Spinal cord (tissue), 10 donors: ENCODE measurements around the gene ICAM1. TPM values are rescaled to one million over a fixed set of nuclear protein-coding genes. Genes with fewer than 3 reads are reported as not detected.
"Not testable (repeated sequence)": the region's sequence is repeated elsewhere in the genome, so short reads cannot be mapped to it uniquely, and the experiment has no call there.

ENCODE experiments used
- DNase-seq, 6 donors: peaks; one replicate each; pipeline versions ENCODE4 v3.0.0 to v3.0.0-alpha.2; 2013 to 2015; ENCODE audit warnings: low spot score in 6 of 6, low read depth in 4 of 6
- H3K27ac ChIP-seq: one replicate; pipeline ENCODE4 v1.5.1; 2013; ENCODE audit warnings: low read depth, low read length, control low read depth
- H3K27me3 ChIP-seq: one replicate; pipeline ENCODE4 v1.6.1; 2013; ENCODE audit warnings: low read length; ENCODE audit not compliant: control insufficient read depth, insufficient read depth
- H3K36me3 ChIP-seq: one replicate; pipeline ENCODE4 v1.6.1; 2013; ENCODE audit warnings: low read length; ENCODE audit not compliant: control insufficient read depth, insufficient read depth
- H3K4me1 ChIP-seq: one replicate; pipeline ENCODE4 v1.6.1; 2013; ENCODE audit warnings: low read length; ENCODE audit not compliant: control insufficient read depth, insufficient read depth
- H3K4me3 ChIP-seq: one replicate; pipeline ENCODE4 v1.5.1; 2013; ENCODE audit warnings: low read depth, low read length, control low read depth
- H3K9me3 ChIP-seq: one replicate; pipeline ENCODE4 v1.6.1; 2013; ENCODE audit warnings: low read length; ENCODE audit not compliant: control insufficient read depth, insufficient read depth
- WGBS: methylation state at CpG from one replicate; pipeline ENCODE4 v1.1.5; 2013; ENCODE audit warnings: missing lambda C conversion rate; ENCODE audit not compliant: insufficient coverage; 5-methylcytosine and 5-hydroxymethylcytosine counted together
- polyA plus RNA-seq, 2 donors: library from polyadenylated mRNA; unstranded; fragments of 120-200 nt; gene quantifications; one replicate each; pipeline ENCODE4 v1.2.1, GENCODE V29; 2013; ENCODE audit not compliant: insufficient read length in 2 of 2
- total RNA-seq, 2 donors: library from RNA; depleted of rRNA in 1 of 2; stranded (reverse); fragments of 120-200 nt in 1 of 2; fragments of >200 nt in 1 of 2; gene quantifications; one replicate each; pipeline versions ENCODE4 v1.2.3 to v1.2.4, GENCODE V29; 2013 to 2014
- donor health status: healthy.

The ICAM1 gene
- total and polyA plus RNA-seq, 4 donors, result 2.5 to 10.4 (median 4.3) TPM

- Histone ChIP-seq H3K27me3 (no peaks in the 10 kb centered on the region), H3K4me3 (no peak overlapping the region), H3K36me3 (peaks cover 14% of the 10 kb centered on the region), H3K27ac (no peak overlapping the region), H3K9me3 (no peaks in the 10 kb centered on the region), H3K4me1 (peaks cover 46% of the 10 kb centered on the region)
- DNase-seq, result peak in 1 of 6 donors; percentile 6
- 66% methylated on average over 2 of the region's 2 CpGs for WGBS
Measured at GRCh38 chr19:10228920-10229319, 42.0 kb upstream of the ICAM1 start.

GRCh38 chr19:10230173-10230860 lies 40.6 kb upstream of the ICAM1 start:
- under 1% methylated on average over 51 of the region's 70 CpGs for WGBS
- Histone ChIP-seq H3K9me3 (no peaks in the 10 kb centered on the region), H3K4me1 (peaks cover 46% of the 10 kb centered on the region)

GRCh38 chr19:10230861-10231611 lies 39.9 kb upstream of the ICAM1 start, which contains the start of gene S1PR2:
S1PR2 (minus strand) TSS chr19:10231331; CDS start chr19:10224905, 6,426 bp downstream.
- H3K36me3 ChIP-seq, result peaks cover 6% of the 10 kb centered on the region
- H3K27ac ChIP-seq, result peak within 1 kb of the TSS; percentile 86
- H3K4me1 ChIP-seq, result peaks cover 44% of the 10 kb centered on the region
- under 1% methylated on average over 72 of the region's 73 CpGs for WGBS
- no peaks in the 10 kb centered on the region for H3K27me3 ChIP-seq
- peak within 1 kb of the TSS; percentile 84 for H3K4me3 ChIP-seq
- DNase-seq, result peak in 3 of 6 donors; percentile 48 to 83 (median 77)
- no peaks in the 10 kb centered on the region for H3K9me3 ChIP-seq

More at GRCh38 chr19:10230173-10230860, 40.6 kb upstream of the ICAM1 start:
- Histone ChIP-seq H3K27me3 (no peaks in the 10 kb centered on the region), H3K4me3 (peak overlapping the region; percentile 84), H3K27ac (peak overlapping the region; percentile 86), H3K36me3 (peaks cover 6% of the 10 kb centered on the region)
- peak in 2 of 6 donors; percentile 79 to 85 for DNase-seq

- Histone ChIP-seq H3K36me3 (peaks cover 6% of the 10 kb centered on the region), H3K4me1 (peaks cover 41% of the 10 kb centered on the region), H3K9me3 (no peaks in the 10 kb centered on the region), H3K4me3 (peak overlapping the region; percentile 84), H3K27ac (peak overlapping the region; percentile 61), H3K27me3 (no peaks in the 10 kb centered on the region)
- WGBS, result 67% methylated on average over 7 of the region's 8 CpGs
- DNase-seq, result no peak
Measured at GRCh38 chr19:10231612-10232228, 39.2 kb upstream of the ICAM1 start.

GRCh38 chr19:10233946-10234345 lies 37.0 kb upstream of the ICAM1 start:
- Histone ChIP-seq H3K27ac (no peak overlapping the region), H3K4me1 (peaks cover 21% of the 10 kb centered on the region), H3K36me3 (peaks cover 4% of the 10 kb centered on the region), H3K4me3 (no peak overlapping the region), H3K27me3 (no peaks in the 10 kb centered on the region), H3K9me3 (no peaks in the 10 kb centered on the region)
- 90% methylated on average over 2 of the region's 4 CpGs for WGBS
- no peak for DNase-seq

GRCh38 chr19:10235003-10235402 lies 35.9 kb upstream of the ICAM1 start:
- DNase-seq, result no peak
- WGBS, result no CpG with 5 or more reads among the region's 4 CpGs
- H3K36me3 ChIP-seq, result peaks cover 4% of the 10 kb centered on the region
- H3K27me3 ChIP-seq, result no peaks in the 10 kb centered on the region
- no peak overlapping the region for H3K4me3 ChIP-seq
- H3K27ac ChIP-seq, result no peak overlapping the region
- H3K9me3 ChIP-seq, result no peaks in the 10 kb centered on the region
- H3K4me1 ChIP-seq, result peaks cover 17% of the 10 kb centered on the region

GRCh38 chr19:10235409-10235808 lies 35.5 kb upstream of the ICAM1 start:
- no CpG with 5 or more reads among the region's 7 CpGs for WGBS
- not testable (repeated sequence) for H3K36me3 ChIP-seq, H3K9me3 ChIP-seq, H3K4me3 ChIP-seq, DNase-seq, H3K27me3 ChIP-seq
- Histone ChIP-seq H3K27ac (peak overlapping the region; percentile 75), H3K4me1 (peaks cover 13% of the 10 kb centered on the region)

GRCh38 chr19:10237702-10238101 lies 33.2 kb upstream of the ICAM1 start:
- H3K4me1 ChIP-seq, result peaks cover 8% of the 10 kb centered on the region
- no peak for DNase-seq
- H3K36me3 ChIP-seq, result peaks cover 4% of the 10 kb centered on the region
- H3K27me3 ChIP-seq, result no peaks in the 10 kb centered on the region
- H3K9me3 ChIP-seq, result no peaks in the 10 kb centered on the region
- H3K4me3 ChIP-seq, result no peak overlapping the region
- H3K27ac ChIP-seq, result peak overlapping the region; percentile 53
- 77% methylated on average over 2 of the region's 6 CpGs for WGBS

- H3K9me3 ChIP-seq, result no peaks in the 10 kb centered on the region
- H3K27ac ChIP-seq, result peak overlapping the region; percentile 53
- H3K4me3 ChIP-seq, result no peak overlapping the region
- H3K36me3 ChIP-seq, result peaks cover 4% of the 10 kb centered on the region
- DNase-seq, result peak in 1 of 6 donors; percentile 71
- H3K4me1 ChIP-seq, result peaks cover 8% of the 10 kb centered on the region
- no peaks in the 10 kb centered on the region for H3K27me3 ChIP-seq
- 51% methylated on average over 5 of the region's 12 CpGs for WGBS
Measured at GRCh38 chr19:10238172-10238783, 32.6 kb upstream of the ICAM1 start.
